ENCODE measurements around the gene CCDC136.

Gene CCDC136

GRCh38 chr7:128831994-128832879 is 40.5 kb downstream of the CCDC136 start:
- DNase-seq (ENCODE audit: low spot score): no peak

GRCh38 chr7:128832880-128833147 is 41.0 kb downstream of the CCDC136 start:
- no peak for DNase-seq (ENCODE audit: low spot score)

GRCh38 chr7:128833148-128833945 is 41.6 kb downstream of the CCDC136 start:
- no peak for DNase-seq (ENCODE audit: low spot score)

- DNase-seq (ENCODE audit: low spot score): no peak
These were observed 42.2 kb downstream of the CCDC136 start for GRCh38 chr7:128833946-128834325.

- no peak for DNase-seq (ENCODE audit: low spot score)
These were observed 43.5 kb downstream of the CCDC136 start for GRCh38 chr7:128835231-128835751.

GRCh38 chr7:128835790-128836641 is 44.2 kb downstream of the CCDC136 start:
- no peak for DNase-seq (ENCODE audit: low spot score)

- DNase-seq (ENCODE audit: low spot score): no peak
These were observed 45.1 kb downstream of the CCDC136 start for GRCh38 chr7:128836729-128837348.

- no peak for DNase-seq (ENCODE audit: low spot score)
These were observed 45.8 kb downstream of the CCDC136 start for GRCh38 chr7:128837521-128837921.

- no peak for DNase-seq (ENCODE audit: low spot score)
These were observed 46.5 kb downstream of the CCDC136 start for GRCh38 chr7:128838109-128838779.

- DNase-seq (ENCODE audit: low spot score): no peak
These were observed 47.4 kb downstream of the CCDC136 start for GRCh38 chr7:128838981-128839731.

- DNase-seq (ENCODE audit: low spot score): no peak
These were observed 48.0 kb downstream of the CCDC136 start for GRCh38 chr7:128839751-128840177.

- DNase-seq (ENCODE audit: low spot score): no peak
These were observed 48.8 kb downstream of the CCDC136 start for GRCh38 chr7:128840326-128841170.

GRCh38 chr7:128841171-128841690 is 49.5 kb downstream of the CCDC136 start:
- DNase-seq (ENCODE audit: low spot score): no peak

GRCh38 chr7:128841921-128842673 is 50.3 kb downstream of the CCDC136 start:
- peak; percentile 50 for DNase-seq (ENCODE audit: low spot score)

- DNase-seq (ENCODE audit: low spot score): no peak
These were observed 51.2 kb downstream of the CCDC136 start for GRCh38 chr7:128842674-128843641.

- DNase-seq (ENCODE audit: low spot score): no peak
These were observed 52.3 kb downstream of the CCDC136 start for GRCh38 chr7:128843938-128844621.

Data from CD4-positive, alpha-beta T cell treated with Interleukin-15 for 4 hours (primary cell).